Keratinocyte (primary cell): ENCODE results near the gene DOCK7. TPM values are rescaled to one million over a fixed set of nuclear protein-coding genes. Genes with fewer than 3 reads are reported as not detected.

Experiments
- DNase-seq: peaks from one replicate; pipeline ENCODE4 v3.0.0-alpha.2; 2011; ENCODE audit warnings: low read depth, missing footprints, low spot score
- FAIRE-seq: peaks from 2 replicates; lab custom pipeline; 2011; peaks lifted over from hg19 to GRCh38; lab: Jason Lieb, UNC
- H2AFZ ChIP-seq: 2 replicates; pipeline ENCODE4 v1.6.0; 2012; ENCODE audit warnings: low read length, control low read depth, inconsistent platforms; ENCODE audit not compliant: control insufficient read depth
- H3K27ac ChIP-seq: 2 replicates; pipeline ENCODE4 v1.5.1; 2011; ENCODE audit warnings: low read length; ENCODE audit not compliant: control insufficient read depth, insufficient read depth
- H3K27me3 ChIP-seq: 3 replicates; pipeline ENCODE4 v1.6.0; 2011; ENCODE audit warnings: low read length; ENCODE audit not compliant: control insufficient read depth, insufficient read depth; ENCODE audit errors: extremely low read depth
- H3K36me3 ChIP-seq, 2 experiments: 2 replicates in 1 of 2; 3 replicates in 1 of 2; pipeline ENCODE4 v1.5.1; 2011; ENCODE audit warnings: low read length in 2 of 2, mild to moderate bottlenecking in 1 of 2; ENCODE audit not compliant: control insufficient read depth in 2 of 2, insufficient read depth in 2 of 2; ENCODE audit errors: extremely low read depth in 1 of 2
- H3K4me1 ChIP-seq: 3 replicates; pipeline ENCODE4 v1.5.1; 2011; ENCODE audit warnings: low read length; ENCODE audit not compliant: control insufficient read depth, insufficient read depth; ENCODE audit errors: extremely low read depth
- H3K4me2 ChIP-seq: 3 replicates; pipeline ENCODE4 v1.6.0; 2011; ENCODE audit warnings: low read depth, low read length; ENCODE audit not compliant: control insufficient read depth, insufficient read depth; ENCODE audit errors: extremely low read depth
- H3K4me3 ChIP-seq, 3 experiments: fragments of 200-600 bp in 1 of 3; sonication (generic) in 1 of 3; 2 replicates in 2 of 3; 3 replicates in 1 of 3; pipeline ENCODE4 v1.5.1; 2011 to 2016; ENCODE audit warnings: low read length in 3 of 3, mild to moderate bottlenecking in 3 of 3, control low read depth in 2 of 3, inconsistent platforms in 1 of 3, low read depth in 1 of 3, mixed read lengths in 1 of 3, mixed run types in 1 of 3, moderate library complexity in 1 of 3; ENCODE audit not compliant: control insufficient read depth in 2 of 3, insufficient read depth in 2 of 3; ENCODE audit errors: extremely low read depth in 1 of 3
- H3K79me2 ChIP-seq: 2 replicates; pipeline ENCODE4 v1.6.0; 2012; ENCODE audit warnings: low read length; ENCODE audit not compliant: control insufficient read depth, insufficient read depth
- H3K9ac ChIP-seq: 3 replicates; pipeline ENCODE4 v1.6.0; 2011; ENCODE audit warnings: low read length; ENCODE audit not compliant: control insufficient read depth, insufficient read depth; ENCODE audit errors: extremely low read depth
- H3K9me1 ChIP-seq: 3 replicates; pipeline ENCODE4 v1.6.0; 2011; ENCODE audit warnings: low read length; ENCODE audit not compliant: control insufficient read depth, insufficient read depth; ENCODE audit errors: extremely low read depth
- H3K9me3 ChIP-seq: 2 replicates; pipeline ENCODE4 v1.5.1; 2012; ENCODE audit warnings: low read depth, low read length; ENCODE audit not compliant: control insufficient read depth
- H4K20me1 ChIP-seq: 3 replicates; pipeline ENCODE4 v1.6.0; 2011; ENCODE audit warnings: low read length; ENCODE audit not compliant: control insufficient read depth, insufficient read depth; ENCODE audit errors: extremely low read depth
- EZH2 ChIP-seq: IDR thresholded peaks from one replicate; pipeline ENCODE4 v1.6.1; 2012; ENCODE audit warnings: inconsistent platforms, mild to moderate bottlenecking, low read length, moderate library complexity
- dilution Hi-C: fragments of 300-500 bp; cut with MboI; formaldehyde crosslinking; loops from one replicate; pipeline ENCODE4 v1.7.0; 2020; ENCODE audit warnings: low sequenced_read_pairs; ENCODE audit not compliant: extremely low pct_ligation_motif_present
- polyA plus RNA-seq, 5 experiments: library from polyadenylated mRNA; depleted of rRNA in 3 of 5; stranded (reverse) in 3 of 5; stranded (forward) in 1 of 5; unstranded in 1 of 5; fragments of >200 nt; gene quantifications; 1 replicate in 1 of 5; 2 replicates in 3 of 5; 3 replicates in 1 of 5; pipeline versions ENCODE4 v1.2.1 to v1.2.3, GENCODE V29; 2011 to 2012; ENCODE audit warnings: missing spikeins in 2 of 5, low read depth in 1 of 5, low replicate concordance in 1 of 5
- TF ChIP-seq, protein P1 (sequence below), 3 experiments: IDR thresholded peaks in 1 of 3; conservative IDR thresholded peaks in 1 of 3; optimal IDR thresholded peaks in 1 of 3; 2 replicates in 2 of 3; 3 replicates in 1 of 3; pipeline versions ENCODE3 to v1.5.1; 2011; ENCODE audit warnings: low read length in 3 of 3, mild to moderate bottlenecking in 3 of 3, moderate library complexity in 2 of 3, control low read depth in 1 of 3, inconsistent platforms in 1 of 3; ENCODE audit not compliant: insufficient read depth in 2 of 3; ENCODE audit errors: extremely low read depth in 1 of 3

Gene DOCK7
- polyA plus RNA-seq, 1 donor (not counting 4 experiments of a cell fraction or from before 2014, with no cell fraction given) = 66.9 TPM

DNA sequence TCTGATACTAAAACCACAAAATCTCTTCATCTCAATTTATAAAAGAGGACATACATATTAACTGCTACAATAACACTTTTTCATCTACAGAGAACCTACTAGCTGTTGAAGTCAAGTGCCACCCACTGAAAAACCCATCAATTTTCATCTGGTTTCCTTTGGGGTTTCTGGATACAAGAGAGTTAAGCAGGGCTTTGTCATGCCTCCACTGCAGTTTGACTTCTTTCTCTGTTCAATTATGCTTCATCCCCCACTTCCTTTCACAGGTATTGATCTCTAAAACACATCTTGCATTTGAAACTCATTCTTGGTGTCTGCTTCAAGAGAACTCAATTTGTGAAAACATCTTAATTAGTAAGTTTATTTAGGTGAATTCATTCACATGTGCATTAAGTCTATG lies 151.3 kb downstream of the DOCK7 start:
- Histone ChIP-seq H3K9ac (no peak overlapping the region), H3K79me2 (no peaks in the 10 kb centered on the region), H3K4me3 (no peak overlapping the region), H2AFZ (no peak overlapping the region), H3K27ac (no peak overlapping the region), H3K36me3 (peaks cover 0 to 3% of the 10 kb centered on the region in 2 experiments), H3K27me3 (no peaks in the 10 kb centered on the region), H3K9me3 (no peaks in the 10 kb centered on the region), H3K4me2 (no peak overlapping the region), H4K20me1 (no peaks in the 10 kb centered on the region), H3K9me1 (no peaks in the 10 kb centered on the region), H3K4me1 (no peaks in the 10 kb centered on the region)
- DNase-seq (no peak), FAIRE-seq (no peak)
- dilution Hi-C loops = no loop called here
- TF ChIP-seq EZH2 = no peak
- TF ChIP-seq, protein P1, sequence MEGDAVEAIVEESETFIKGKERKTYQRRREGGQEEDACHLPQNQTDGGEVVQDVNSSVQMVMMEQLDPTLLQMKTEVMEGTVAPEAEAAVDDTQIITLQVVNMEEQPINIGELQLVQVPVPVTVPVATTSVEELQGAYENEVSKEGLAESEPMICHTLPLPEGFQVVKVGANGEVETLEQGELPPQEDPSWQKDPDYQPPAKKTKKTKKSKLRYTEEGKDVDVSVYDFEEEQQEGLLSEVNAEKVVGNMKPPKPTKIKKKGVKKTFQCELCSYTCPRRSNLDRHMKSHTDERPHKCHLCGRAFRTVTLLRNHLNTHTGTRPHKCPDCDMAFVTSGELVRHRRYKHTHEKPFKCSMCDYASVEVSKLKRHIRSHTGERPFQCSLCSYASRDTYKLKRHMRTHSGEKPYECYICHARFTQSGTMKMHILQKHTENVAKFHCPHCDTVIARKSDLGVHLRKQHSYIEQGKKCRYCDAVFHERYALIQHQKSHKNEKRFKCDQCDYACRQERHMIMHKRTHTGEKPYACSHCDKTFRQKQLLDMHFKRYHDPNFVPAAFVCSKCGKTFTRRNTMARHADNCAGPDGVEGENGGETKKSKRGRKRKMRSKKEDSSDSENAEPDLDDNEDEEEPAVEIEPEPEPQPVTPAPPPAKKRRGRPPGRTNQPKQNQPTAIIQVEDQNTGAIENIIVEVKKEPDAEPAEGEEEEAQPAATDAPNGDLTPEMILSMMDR (optimal IDR thresholded peaks at IDR 0.05 in 1 of 3, IDR thresholded peaks at IDR 0.05 in 1 of 3, conservative IDR thresholded peaks at IDR 0.05 in 1 of 3; ENCODE audit: extremely low read depth in 1 of 3, insufficient read depth in 2 of 3, low read length in 3 of 3) = no peak

DNA sequence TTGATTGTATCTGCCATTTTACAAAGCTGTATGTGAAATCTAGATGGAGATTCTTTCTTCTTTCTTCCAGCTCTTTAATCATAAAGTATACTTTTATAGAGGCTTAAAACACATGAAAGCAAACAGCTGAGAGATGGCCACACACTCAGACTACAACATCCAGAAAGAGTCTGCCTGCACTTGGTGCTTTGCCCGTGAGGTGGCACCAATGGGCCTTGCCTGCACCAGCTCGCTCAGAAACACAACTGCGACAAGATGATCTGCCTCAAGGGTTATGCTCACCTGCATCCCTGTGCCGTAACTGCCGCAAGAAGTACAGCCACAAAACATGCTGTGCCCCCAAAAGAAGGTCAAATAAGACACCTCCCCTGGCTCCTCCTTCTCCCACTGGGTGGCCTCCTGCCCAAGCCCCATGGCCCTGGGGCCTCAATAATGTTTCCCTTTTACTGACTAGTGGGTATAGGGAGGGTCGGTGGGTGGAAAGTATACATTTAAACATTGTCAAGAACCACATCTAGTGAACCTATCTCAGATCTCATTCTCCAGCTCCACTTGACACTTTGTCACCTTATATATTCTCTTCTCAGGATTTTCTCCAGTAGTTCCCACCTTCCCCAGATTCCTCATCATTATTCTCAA lies 157.6 kb downstream of the DOCK7 start:
- H4K20me1 ChIP-seq = no peaks in the 10 kb centered on the region
- H3K9ac ChIP-seq = no peak overlapping the region
- H3K79me2 ChIP-seq = no peaks in the 10 kb centered on the region
- H2AFZ ChIP-seq = no peak overlapping the region
- peaks cover 0 to 4% of the 10 kb centered on the region in 2 experiments for H3K36me3 ChIP-seq
- no peak overlapping the region for H3K4me3 ChIP-seq
- H3K27ac ChIP-seq = no peak overlapping the region
- no peaks in the 10 kb centered on the region for H3K9me3 ChIP-seq
- TF ChIP-seq, protein P1 (optimal IDR thresholded peaks at IDR 0.05 in 1 of 3, IDR thresholded peaks at IDR 0.05 in 1 of 3, conservative IDR thresholded peaks at IDR 0.05 in 1 of 3; ENCODE audit: extremely low read depth in 1 of 3, insufficient read depth in 2 of 3, low read length in 3 of 3) = peak; percentile 57 to 86 (median 71)
- no peak for TF ChIP-seq EZH2
- H3K9me1 ChIP-seq = no peaks in the 10 kb centered on the region
- dilution Hi-C loops = no loop called here
- FAIRE-seq (peak; percentile 23), DNase-seq (no peak)
- no peaks in the 10 kb centered on the region for H3K4me1 ChIP-seq
- H3K4me2 ChIP-seq = no peak overlapping the region
- no peaks in the 10 kb centered on the region for H3K27me3 ChIP-seq
